ENCODE results near the gene RYR3. TPM values are rescaled to one million over a fixed set of nuclear protein-coding genes. Genes with fewer than 3 reads are reported as not detected.

The RYR3 gene
- total RNA-seq, 4 donors from 2014 or later, result 3.7 to 7.2 (median 4.5) TPM

DNA sequence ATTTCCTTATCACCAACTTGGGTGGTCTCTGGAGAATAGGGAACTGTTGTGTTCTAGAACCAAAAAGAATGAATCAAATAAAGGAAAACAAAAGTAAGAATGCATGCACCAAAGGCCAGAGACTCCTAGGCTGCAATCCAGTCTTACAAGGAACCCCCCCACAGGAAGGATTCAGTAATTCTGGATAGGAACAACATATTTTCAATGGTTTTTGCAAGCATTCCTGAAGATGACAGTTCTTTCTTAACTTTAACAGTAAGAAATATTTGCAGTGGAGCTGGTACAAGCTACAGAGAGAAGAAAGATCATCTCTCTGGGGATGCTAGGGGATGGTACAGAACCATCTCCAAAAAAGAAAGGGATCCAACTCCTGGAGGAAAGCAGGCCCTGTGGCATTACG is 541.3 kb downstream of the RYR3 start:
- H3K9me3 ChIP-seq, result no peaks in the 10 kb centered on the region
- H3K4me3 ChIP-seq, result no peak overlapping the region
- no peak overlapping the region for H3K27ac ChIP-seq (replicated peaks in 1 of 4)
- no peaks in the 10 kb centered on the region for H3K27me3 ChIP-seq
- DNase-seq (ENCODE audit: extremely low spot score), result no peak
- TF ChIP-seq EP300 (IDR thresholded peaks at IDR 0.05) (no peak), POLR2AphosphoS5 (IDR thresholded peaks at IDR 0.05) (no peak), POLR2A (IDR thresholded peaks at IDR 0.05; ENCODE audit: low read depth) (no peak)
- TF ChIP-seq, protein P1, sequence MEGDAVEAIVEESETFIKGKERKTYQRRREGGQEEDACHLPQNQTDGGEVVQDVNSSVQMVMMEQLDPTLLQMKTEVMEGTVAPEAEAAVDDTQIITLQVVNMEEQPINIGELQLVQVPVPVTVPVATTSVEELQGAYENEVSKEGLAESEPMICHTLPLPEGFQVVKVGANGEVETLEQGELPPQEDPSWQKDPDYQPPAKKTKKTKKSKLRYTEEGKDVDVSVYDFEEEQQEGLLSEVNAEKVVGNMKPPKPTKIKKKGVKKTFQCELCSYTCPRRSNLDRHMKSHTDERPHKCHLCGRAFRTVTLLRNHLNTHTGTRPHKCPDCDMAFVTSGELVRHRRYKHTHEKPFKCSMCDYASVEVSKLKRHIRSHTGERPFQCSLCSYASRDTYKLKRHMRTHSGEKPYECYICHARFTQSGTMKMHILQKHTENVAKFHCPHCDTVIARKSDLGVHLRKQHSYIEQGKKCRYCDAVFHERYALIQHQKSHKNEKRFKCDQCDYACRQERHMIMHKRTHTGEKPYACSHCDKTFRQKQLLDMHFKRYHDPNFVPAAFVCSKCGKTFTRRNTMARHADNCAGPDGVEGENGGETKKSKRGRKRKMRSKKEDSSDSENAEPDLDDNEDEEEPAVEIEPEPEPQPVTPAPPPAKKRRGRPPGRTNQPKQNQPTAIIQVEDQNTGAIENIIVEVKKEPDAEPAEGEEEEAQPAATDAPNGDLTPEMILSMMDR (IDR thresholded peaks at IDR 0.05), result no peak
- peaks cover 0 to 35% (median 8%) of the 10 kb centered on the region in 4 donors for H3K36me3 ChIP-seq
- H3K4me1 ChIP-seq, result no peaks in the 10 kb centered on the region
- intact Hi-C loops (cut with DNase I), result no loop called here
- 71% methylated on average over 1 of the region's 1 CpG for WGBS

DNA sequence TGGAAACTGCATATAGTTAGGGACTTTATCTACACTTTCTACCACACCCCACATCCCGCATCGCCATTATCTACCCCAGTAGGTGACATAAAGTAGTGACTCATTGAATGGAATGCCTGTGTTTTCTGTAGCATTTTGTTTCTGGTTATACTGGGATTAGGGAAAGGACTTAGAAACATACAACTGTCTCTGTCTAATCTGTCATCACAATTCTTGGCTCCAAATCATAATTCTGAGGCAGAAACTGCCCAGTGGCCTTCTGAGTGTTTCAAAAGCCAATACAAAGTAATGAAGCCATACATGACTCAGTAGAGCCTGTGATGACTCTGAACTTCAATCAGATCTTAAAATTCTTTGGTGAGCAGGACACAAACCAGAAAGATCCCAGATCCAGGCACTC is 541.8 kb downstream of the RYR3 start:
- H3K9me3 ChIP-seq, result no peaks in the 10 kb centered on the region
- 77% methylated on average over 2 of the region's 2 CpGs for WGBS
- H3K4me1 ChIP-seq, result no peaks in the 10 kb centered on the region
- no peak for TF ChIP-seq POLR2A (IDR thresholded peaks at IDR 0.05; ENCODE audit: low read depth)
- TF ChIP-seq EP300 (IDR thresholded peaks at IDR 0.05), result no peak
- TF ChIP-seq, protein P1 (IDR thresholded peaks at IDR 0.05), result no peak
- TF ChIP-seq POLR2AphosphoS5 (IDR thresholded peaks at IDR 0.05), result no peak
- H3K27me3 ChIP-seq, result no peaks in the 10 kb centered on the region
- H3K4me3 ChIP-seq, result no peak overlapping the region
- no peak overlapping the region for H3K27ac ChIP-seq (replicated peaks in 1 of 4)
- intact Hi-C loops (cut with DNase I), result no loop called here
- H3K36me3 ChIP-seq, result peaks cover 0 to 40% (median 10%) of the 10 kb centered on the region in 4 donors
- no peak for DNase-seq (ENCODE audit: extremely low spot score)

DNA sequence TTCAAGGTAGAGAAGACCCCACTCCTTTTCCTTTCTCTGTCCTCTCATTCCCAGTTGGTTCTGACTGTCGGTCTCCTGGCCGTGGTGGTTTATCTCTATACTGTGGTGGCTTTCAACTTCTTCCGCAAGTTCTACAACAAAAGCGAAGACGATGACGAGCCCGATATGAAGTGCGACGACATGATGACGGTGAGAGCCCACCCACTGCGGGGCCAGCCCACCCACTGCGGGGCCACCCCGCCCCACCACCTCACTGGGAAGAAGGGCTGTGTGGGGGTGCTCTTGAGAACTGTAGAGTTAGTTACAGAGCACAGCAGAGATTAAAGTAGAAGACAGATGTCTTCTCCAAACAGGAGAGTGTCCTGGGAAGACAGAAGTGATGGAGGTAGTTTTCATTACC is 547.0 kb downstream of the RYR3 start:
- H3K27me3 ChIP-seq, result no peaks in the 10 kb centered on the region
- WGBS, result 94% methylated on average over 13 of the region's 13 CpGs
- intact Hi-C loops (cut with DNase I), result no loop called here

DNA sequence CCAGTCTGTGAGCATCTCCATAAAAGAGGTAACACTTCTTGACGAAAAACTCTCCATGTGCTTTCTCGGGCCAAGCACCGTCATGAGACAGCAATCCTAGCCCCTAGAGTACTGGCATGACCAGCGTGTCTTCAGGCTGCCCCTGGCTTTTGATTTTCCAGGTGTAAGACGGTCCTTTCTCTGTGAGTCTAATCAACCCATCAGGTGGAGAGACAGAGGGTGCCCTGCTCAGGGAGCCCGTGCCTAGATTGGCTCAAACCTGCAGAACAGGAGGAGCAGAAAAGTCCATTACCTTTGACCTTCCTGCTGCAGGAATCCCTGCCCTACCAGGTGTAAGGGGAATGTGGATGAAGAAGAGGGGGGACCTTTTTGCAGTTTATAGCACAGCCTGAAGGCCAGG is 548.1 kb downstream of the RYR3 start:
- no peaks in the 10 kb centered on the region for H3K9me3 ChIP-seq
- intact Hi-C loops (cut with DNase I), result no loop called here
- DNase-seq (ENCODE audit: extremely low spot score), result peak; percentile 39
- H3K36me3 ChIP-seq, result peaks cover 4 to 67% (median 19%) of the 10 kb centered on the region in 4 donors
- H3K27ac ChIP-seq (replicated peaks in 1 of 4), result no peak overlapping the region
- 93% methylated on average over 6 of the region's 6 CpGs for WGBS
- H3K27me3 ChIP-seq, result no peaks in the 10 kb centered on the region
- TF ChIP-seq, protein P1 (IDR thresholded peaks at IDR 0.05), result no peak
- TF ChIP-seq EP300 (IDR thresholded peaks at IDR 0.05) (no peak), POLR2A (IDR thresholded peaks at IDR 0.05; ENCODE audit: low read depth) (no peak), POLR2AphosphoS5 (IDR thresholded peaks at IDR 0.05) (no peak)
- no peak overlapping the region for H3K4me3 ChIP-seq
- no peaks in the 10 kb centered on the region for H3K4me1 ChIP-seq

More for the DNA sequence above, 547.0 kb downstream of the RYR3 start:
- H3K4me1 ChIP-seq, result no peaks in the 10 kb centered on the region
- H3K4me3 ChIP-seq, result no peak overlapping the region
- peak; percentile 55 for DNase-seq (ENCODE audit: extremely low spot score)
- peaks cover 4 to 75% (median 19%) of the 10 kb centered on the region in 4 donors for H3K36me3 ChIP-seq
- H3K9me3 ChIP-seq, result no peaks in the 10 kb centered on the region
- no peak for TF ChIP-seq POLR2AphosphoS5 (IDR thresholded peaks at IDR 0.05)
- no peak for TF ChIP-seq POLR2A (IDR thresholded peaks at IDR 0.05; ENCODE audit: low read depth)
- TF ChIP-seq, protein P1 (IDR thresholded peaks at IDR 0.05), result no peak
- no peak for TF ChIP-seq EP300 (IDR thresholded peaks at IDR 0.05)
- H3K27ac ChIP-seq (replicated peaks in 1 of 4), result no peak overlapping the region

DNA sequence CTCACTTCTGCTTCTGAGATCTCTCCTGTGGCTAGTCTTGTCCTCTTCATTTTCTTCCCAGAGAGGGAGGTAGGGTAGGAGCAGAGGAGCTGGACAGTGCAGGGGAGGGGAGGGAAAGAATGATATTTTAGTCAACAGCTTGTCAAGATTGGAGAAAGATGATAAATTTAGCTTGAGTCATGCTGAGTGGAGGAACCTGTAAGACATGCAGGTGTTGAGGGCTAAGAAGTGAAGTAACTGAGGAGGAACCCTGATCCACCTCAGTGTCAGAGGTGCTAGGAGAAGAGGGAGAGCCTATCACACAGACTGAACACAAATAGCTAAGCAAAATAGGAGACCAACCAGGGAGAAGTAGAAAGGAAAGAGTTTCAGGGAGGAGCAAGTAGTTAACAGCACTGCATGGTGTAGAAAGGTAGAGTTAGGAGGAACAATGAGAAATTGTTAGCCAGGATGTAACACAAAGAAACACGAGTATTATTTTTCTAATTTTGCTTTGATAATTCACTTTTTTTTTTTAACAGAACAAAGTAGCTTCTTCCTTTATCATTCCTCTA is 549.3 kb downstream of the RYR3 start:
- H3K4me3 ChIP-seq, result no peak overlapping the region
- intact Hi-C loops (cut with DNase I), result no loop called here
- peaks cover 0 to 10% (median 0%) of the 10 kb centered on the region in 4 donors for H3K4me1 ChIP-seq
- H3K27me3 ChIP-seq, result no peaks in the 10 kb centered on the region
- no peak overlapping the region for H3K27ac ChIP-seq (replicated peaks in 1 of 4)
- H3K9me3 ChIP-seq, result no peaks in the 10 kb centered on the region
- WGBS, result 86% methylated on average over 1 of the region's 1 CpG
- peak; percentile 62 for DNase-seq (ENCODE audit: extremely low spot score)
- H3K36me3 ChIP-seq, result peaks cover 4 to 60% (median 25%) of the 10 kb centered on the region in 4 donors
- TF ChIP-seq POLR2AphosphoS5 (IDR thresholded peaks at IDR 0.05) (no peak), EP300 (IDR thresholded peaks at IDR 0.05) (no peak), POLR2A (IDR thresholded peaks at IDR 0.05; ENCODE audit: low read depth) (no peak)
- TF ChIP-seq, protein P1 (IDR thresholded peaks at IDR 0.05), result no peak

Measured in esophagus muscularis mucosa (tissue), 4 donors.